H1 (cell line): ENCODE data around the gene STEAP1B. TPM values are rescaled to one million over a fixed set of nuclear protein-coding genes. Genes with fewer than 3 reads are reported as not detected.

Experiments
- CTCF ChIA-PET: fragments of 300-600 bp; sonication (Branson Sonifier 250); formaldehyde crosslinking; loops from one replicate; lab custom pipeline; 2021; ENCODE audit not compliant: partially characterized antibody; lab: Charles Lee
- POLR2A ChIA-PET: fragments of 300-600 bp; sonication (Branson Sonifier 250); formaldehyde crosslinking; loops from one replicate; lab custom pipeline; 2021; ENCODE audit warnings: inconsistent platforms; ENCODE audit not compliant: partially characterized antibody; lab: Charles Lee
- DNase-seq, 2 experiments: peaks; one replicate each; pipeline versions ENCODE4 v3.0.0 to v3.0.0-alpha.2; 2010 to 2022; ENCODE audit warnings: low spot score in 2 of 2, low read depth in 1 of 2, mixed read lengths in 1 of 2
- FAIRE-seq: peaks from 2 replicates; lab custom pipeline; 2011; peaks lifted over from hg19 to GRCh38; lab: Jason Lieb, UNC
- H2AFZ ChIP-seq: 2 replicates; pipeline ENCODE4 v1.8.1; 2012; ENCODE audit warnings: low read length, inconsistent platforms
- H2AK5ac ChIP-seq: 2 replicates; pipeline ENCODE4 v1.6.1; 2013; ENCODE audit warnings: low read depth, low read length
- H2BK120ac ChIP-seq: replicated peaks from 2 replicates; pipeline ENCODE3; 2013; ENCODE audit warnings: low read depth, low read length, inconsistent platforms
- H2BK12ac ChIP-seq: 2 replicates; pipeline ENCODE4 v1.6.1; 2013; ENCODE audit warnings: low read depth, low read length
- H2BK15ac ChIP-seq: 2 replicates; pipeline ENCODE4 v1.6.1; 2013; ENCODE audit warnings: low read length
- H2BK20ac ChIP-seq: 2 replicates; pipeline ENCODE4 v1.6.1; 2013; ENCODE audit warnings: low read length
- H2BK5ac ChIP-seq: 2 replicates; pipeline ENCODE4 v1.6.1; 2013; ENCODE audit warnings: low read depth, low read length
- H3K14ac ChIP-seq: 2 replicates; pipeline ENCODE4 v1.6.1; 2013; ENCODE audit warnings: inconsistent platforms; ENCODE audit not compliant: insufficient read length
- H3K18ac ChIP-seq: 2 replicates; pipeline ENCODE4 v1.6.1; 2013; ENCODE audit warnings: low read length; ENCODE audit errors: extremely low read depth
- H3K23ac ChIP-seq: 2 replicates; pipeline ENCODE4 v1.6.1; 2013; ENCODE audit warnings: inconsistent platforms; ENCODE audit not compliant: insufficient read length
- H3K23me2 ChIP-seq: 2 replicates; pipeline ENCODE4 v1.6.1; 2013; ENCODE audit warnings: low read depth, low read length
- H3K27ac ChIP-seq: 2 replicates; pipeline ENCODE4 v1.6.1; 2011; ENCODE audit warnings: low read depth, low read length, inconsistent platforms
- H3K27me3 ChIP-seq, 4 experiments: replicated peaks in 1 of 4; 1 replicate in 1 of 4; 2 replicates in 3 of 4; pipeline versions ENCODE4 v1.6.1 to v1.8.1; 2011 to 2013; ENCODE audit warnings: low read length in 3 of 4, mild to moderate bottlenecking in 3 of 4, inconsistent platforms in 2 of 4, mixed read lengths in 2 of 4, moderate library complexity in 1 of 4; ENCODE audit not compliant: control insufficient read depth in 3 of 4, insufficient read depth in 3 of 4; ENCODE audit errors: extremely low read depth in 1 of 4
- H3K36me3 ChIP-seq, 4 experiments: 2 replicates each; pipeline versions ENCODE4 v1.6.1 to v1.8.1; 2011 to 2013; ENCODE audit warnings: mild to moderate bottlenecking in 4 of 4, low read length in 3 of 4, moderate library complexity in 2 of 4, control low read depth in 1 of 4, inconsistent platforms in 1 of 4; ENCODE audit not compliant: insufficient read depth in 4 of 4, control insufficient read depth in 2 of 4
- H3K4ac ChIP-seq: replicated peaks from 2 replicates; pipeline ENCODE3; 2013; ENCODE audit warnings: low read length, low read depth, mixed read lengths, inconsistent platforms; ENCODE audit not compliant: insufficient read length
- H3K4me1 ChIP-seq, 4 experiments: replicated peaks in 1 of 4; 1 replicate in 1 of 4; 2 replicates in 3 of 4; pipeline versions ENCODE4 v1.6.1 to v1.8.1; 2011 to 2013; ENCODE audit warnings: low read length in 3 of 4, inconsistent platforms in 2 of 4, mixed read lengths in 1 of 4; ENCODE audit not compliant: insufficient read depth in 4 of 4, control insufficient read depth in 3 of 4
- H3K4me2 ChIP-seq, 2 experiments: 2 replicates each; pipeline versions ENCODE4 v1.6.1 to v1.8.1; 2011 to 2013; ENCODE audit warnings: low read depth in 2 of 2, low read length in 2 of 2, control low read depth in 1 of 2, inconsistent platforms in 1 of 2, mild to moderate bottlenecking in 1 of 2; ENCODE audit not compliant: insufficient read depth in 1 of 2
- H3K4me3 ChIP-seq, 4 experiments: fragments of 200-600, 300-600 bp in 1 of 4; sonication (generic), shearing (Covaris generic), sonication (Bioruptor Twin) in 1 of 4; 2 replicates each; pipeline versions ENCODE4 v1.5.1 to v1.8.1; 2011 to 2016; ENCODE audit warnings: low read length in 4 of 4, low read depth in 3 of 4, control low read depth in 2 of 4, inconsistent platforms in 2 of 4, mild to moderate bottlenecking in 2 of 4, mixed read lengths in 1 of 4, moderate library complexity in 1 of 4; ENCODE audit not compliant: insufficient read depth in 2 of 4; ENCODE audit errors: extremely low read depth in 1 of 4
- H3K56ac ChIP-seq: replicated peaks from 2 replicates; pipeline ENCODE3; 2013; ENCODE audit warnings: low read depth, mild to moderate bottlenecking, mixed read lengths, low read length, inconsistent platforms; ENCODE audit not compliant: insufficient read length
- H3K79me1 ChIP-seq: 2 replicates; pipeline ENCODE4 v1.6.1; 2013; ENCODE audit warnings: low read depth, low read length, control low read depth
- H3K79me2 ChIP-seq, 2 experiments: 2 replicates each; pipeline versions ENCODE4 v1.6.1 to v1.8.1; 2012 to 2013; ENCODE audit warnings: low read length in 2 of 2, mild to moderate bottlenecking in 2 of 2, inconsistent platforms in 1 of 2; ENCODE audit not compliant: insufficient read depth in 2 of 2, control insufficient read depth in 1 of 2
- H3K9ac ChIP-seq, 4 experiments: replicated peaks in 1 of 4; 1 replicate in 1 of 4; 2 replicates in 3 of 4; pipeline versions ENCODE4 v1.6.1 to v1.8.1; 2011 to 2013; ENCODE audit warnings: low read depth in 3 of 4, low read length in 3 of 4, control low read depth in 2 of 4, mild to moderate bottlenecking in 2 of 4, moderate library complexity in 2 of 4, inconsistent platforms in 1 of 4; ENCODE audit errors: extremely low read depth in 1 of 4
- H3K9me3 ChIP-seq, 2 experiments: 2 replicates each; pipeline versions ENCODE4 v1.6.1 to v1.8.1; 2012 to 2013; ENCODE audit warnings: mild to moderate bottlenecking in 2 of 2, moderate library complexity in 2 of 2, control low read depth in 1 of 2, inconsistent platforms in 1 of 2, low read depth in 1 of 2, low read length in 1 of 2, mixed read lengths in 1 of 2; ENCODE audit not compliant: insufficient read depth in 2 of 2
- H4K20me1 ChIP-seq, 2 experiments: replicated peaks in 1 of 2; 2 replicates each; pipeline versions ENCODE3 to v1.8.1; 2011 to 2013; ENCODE audit warnings: inconsistent platforms in 2 of 2, low read length in 2 of 2, mild to moderate bottlenecking in 1 of 2; ENCODE audit not compliant: insufficient read depth in 2 of 2, control insufficient read depth in 1 of 2
- H4K5ac ChIP-seq: 2 replicates; pipeline ENCODE4 v1.6.1; 2013; ENCODE audit warnings: low read length, low read depth, mixed read lengths, inconsistent platforms; ENCODE audit not compliant: insufficient read length
- H4K8ac ChIP-seq: 2 replicates; pipeline ENCODE4 v1.8.0; 2013; ENCODE audit warnings: mild to moderate bottlenecking, moderate library complexity, low read length, inconsistent platforms; ENCODE audit not compliant: insufficient read depth; ENCODE audit errors: extremely low read depth
- H4K91ac ChIP-seq: replicated peaks from 2 replicates; pipeline ENCODE3; 2013; ENCODE audit warnings: low read length, mixed read lengths, inconsistent platforms; ENCODE audit not compliant: insufficient read length
- ASH2L ChIP-seq: fragments of 200-600, 300-600 bp; sonication (generic); IDR thresholded peaks from one replicate; pipeline ENCODE4 v1.7.1; 2017; ENCODE audit warnings: low read length
- CTBP2 ChIP-seq: IDR thresholded peaks from 2 replicates; pipeline ENCODE4 v1.7.0; 2011; ENCODE audit warnings: borderline replicate concordance, mild to moderate bottlenecking, moderate library complexity, mixed read lengths, low read length; ENCODE audit not compliant: insufficient read depth, insufficient read length
- E2F6 ChIP-seq: IDR thresholded peaks from 2 replicates; pipeline ENCODE4 v1.6.1; 2012; ENCODE audit warnings: inconsistent platforms
- GTF2F1 ChIP-seq: IDR thresholded peaks from 2 replicates; pipeline ENCODE4 v1.6.1; 2012; ENCODE audit warnings: low read depth, low read length, improper control_type of control experiment, borderline replicate concordance
- MAX ChIP-seq: IDR thresholded peaks from 2 replicates; pipeline ENCODE4 v1.6.1; 2012; ENCODE audit warnings: inconsistent platforms
- NRF1 ChIP-seq: IDR thresholded peaks from 2 replicates; pipeline ENCODE4 v1.6.1; 2011; ENCODE audit warnings: mild to moderate bottlenecking, low read depth, low read length, improper control_type of control experiment
- RFX5 ChIP-seq: IDR thresholded peaks from 2 replicates; pipeline ENCODE4 v1.6.1; 2011; ENCODE audit warnings: low read depth, low read length, improper control_type of control experiment, borderline replicate concordance
- SP4 ChIP-seq: IDR thresholded peaks from 2 replicates; pipeline ENCODE4 v1.6.1; 2012; ENCODE audit warnings: low read length, inconsistent platforms
- TBP ChIP-seq: IDR thresholded peaks from 2 replicates; pipeline ENCODE4 v1.6.1; 2011; ENCODE audit warnings: low read depth, low read length, improper control_type of control experiment
- TEAD4 ChIP-seq: IDR thresholded peaks from 2 replicates; pipeline ENCODE4 v1.6.1; 2012; ENCODE audit warnings: low read depth, low read length, inconsistent platforms, mixed read lengths
- ZNF274 ChIP-seq: IDR thresholded peaks from 2 replicates; pipeline ENCODE4 v1.7.0; 2012; ENCODE audit warnings: low read length, borderline replicate concordance; ENCODE audit errors: extremely low read depth
- WGBS, 2 experiments: shearing (Covaris generic) in 1 of 2; methylation state at CpG; one replicate each; pipeline versions ENCODE4 v1.1.6 to v1.1.7; 2013 to 2015; ENCODE audit warnings: low lambda C conversion rate in 2 of 2, mixed read lengths in 2 of 2, inconsistent platforms in 1 of 2, low coverage in 1 of 2, missing lambda C conversion rate in 1 of 2; ENCODE audit not compliant: insufficient replicate concordance in 2 of 2, insufficient coverage in 1 of 2, insufficient read length in 1 of 2; ENCODE audit errors: extremely low coverage in 1 of 2, missing lambda C conversion rate in 1 of 2; 5-methylcytosine and 5-hydroxymethylcytosine counted together
- polyA plus RNA-seq, 7 experiments: library from polyadenylated mRNA; depleted of rRNA in 3 of 7; stranded (reverse) in 5 of 7; unstranded in 2 of 7; fragments of >200 nt in 5 of 7; fragments of 200-250 nt in 2 of 7; gene quantifications; 1 replicate in 5 of 7; 2 replicates in 1 of 7; 4 replicates in 1 of 7; pipeline versions ENCODE4 v1.2.1 to v1.2.3, GENCODE V29; 2011 to 2013; ENCODE audit warnings: missing spikeins in 2 of 7, mixed read lengths in 2 of 7
- total RNA-seq: library from RNA; stranded (reverse); fragmentation: NEBNext Ultra II Directional; extraction: Animal tissue kit (Norgen Biotek cat#: 25700); gene quantifications from 2 replicates; pipeline ENCODE4 v1.2.1, GENCODE V29; 2021

Gene STEAP1B
- total and polyA plus RNA-seq, 2 of the 8 experiments (the other 6 are each of a cell fraction or from before 2014, with no cell fraction given) = 5.4 to 8.7 TPM

- Histone ChIP-seq H3K14ac (no peak overlapping the region), H3K4me1 (peaks cover 0 to 3% (median 0%) of the 10 kb centered on the region in 4 experiments; a peak in 1 of 7 replicates), H4K20me1 (no peaks in the 10 kb centered on the region), H2BK12ac (no peak overlapping the region), H3K56ac (no peak overlapping the region), H2AK5ac (no peak overlapping the region), H4K5ac (no peak overlapping the region), H3K23me2 (no peaks in the 10 kb centered on the region), H3K27me3 (no peaks in the 10 kb centered on the region), H3K36me3 (no peaks in the 10 kb centered on the region), H3K9me3 (no peaks in the 10 kb centered on the region), H3K27ac (no peak overlapping the region), H2BK5ac (no peak overlapping the region), H3K18ac (no peak overlapping the region), H2BK20ac (no peak overlapping the region), H3K23ac (no peak overlapping the region), H3K9ac (no peak overlapping the region), H2AFZ (no peak overlapping the region), H4K91ac (no peak overlapping the region), H3K4me3 (no peak overlapping the region), H3K79me1 (no peaks in the 10 kb centered on the region), H3K79me2 (no peaks in the 10 kb centered on the region), H2BK15ac (no peak overlapping the region), H3K4me2 (no peak overlapping the region), H3K4ac (no peak overlapping the region), H2BK120ac (no peak overlapping the region), H4K8ac (no peak overlapping the region)
- WGBS, 2 experiments = 88% methylated on average over 3 of the region's 3 CpGs; no CpG with 5 or more reads in 1 of the 2 experiments
- POLR2A ChIA-PET = no interaction called here
- FAIRE-seq = no peak
- CTCF ChIA-PET = interaction anchor here (0.6 to 2.5 kb wide), 6 partner anchors 10 to 250 kb away, joined by 3 to 9 read pairs (median 3); no protein-coding TSS in a partner anchor
- no peak for DNase-seq
- no peak for TF ChIP-seq ASH2L
- TF ChIP-seq CTBP2 = no peak
- TF ChIP-seq MAX = no peak
- TF ChIP-seq TEAD4 = no peak
- no peak for TF ChIP-seq RFX5
- TF ChIP-seq ZNF274 = no peak
- TF ChIP-seq GTF2F1 = no peak
- no peak for TF ChIP-seq TBP
- no peak for TF ChIP-seq NRF1
- no peak for TF ChIP-seq E2F6
- TF ChIP-seq SP4 = no peak
These were observed 98.9 kb downstream of the STEAP1B start for GRCh38 chr7:22400936-22401553.
